ENCODE data around the gene MRPL1. TPM values are rescaled to one million over a fixed set of nuclear protein-coding genes. Genes with fewer than 3 reads are reported as not detected.

MRPL1 gene
- total and polyA plus RNA-seq, 9 of the 15 experiments (the other 6 are each of a cell fraction or from before 2014, with no cell fraction given): 38.4 to 75.7 (median 63.7) TPM

- no peak for ATAC-seq
- BruUV-seq (replicated peaks): no TSS peak
- Histone ChIP-seq H3K27me3 (ENCODE audit: control insufficient read depth in 2 of 2, insufficient read depth in 2 of 2, low read length in 2 of 2) (no peaks in the 10 kb centered on the region), H3K79me2 (ENCODE audit: control insufficient read depth, insufficient read depth, low read length) (no peaks in the 10 kb centered on the region), H3K36me3 (ENCODE audit: control insufficient read depth, insufficient read depth, low read length) (no peaks in the 10 kb centered on the region), H3K4me3 (no peak overlapping the region), H3K27ac (ENCODE audit: extremely low read depth, low read depth, low read length) (no peak overlapping the region), H3K9ac (ENCODE audit: insufficient read depth in 1 of 2, low read depth in 2 of 2, low read length in 2 of 2) (no peak overlapping the region), H2AFZ (ENCODE audit: low read depth, low read length) (no peak overlapping the region; the same call in 1 of the 2 replicates), H4K20me1 (replicated peaks; ENCODE audit: control insufficient read depth, insufficient read depth, low read length) (no peaks in the 10 kb centered on the region), H3K4me2 (ENCODE audit: insufficient read depth, low read length) (no peak overlapping the region), H3K9me3 (replicated peaks; ENCODE audit: control insufficient read depth, insufficient read depth, low read depth, low read length) (no peaks in the 10 kb centered on the region), H3K9me1 (ENCODE audit: control insufficient read depth, insufficient read depth, low read length) (no peaks in the 10 kb centered on the region), H3K4me1 (replicated peaks in 1 of 2; ENCODE audit: control insufficient read depth in 2 of 2, insufficient read depth in 2 of 2, low read length in 2 of 2) (no peaks in the 10 kb centered on the region)
- in situ Hi-C loops (cut with MboI) (no loop called here), intact Hi-C loops (cut with micrococcal nuclease) (no loop called here)
- DNase-seq (ENCODE audit: extremely low read depth in 1 of 4, low spot score in 3 of 4): no peak
- WGBS (ENCODE audit: insufficient coverage, low coverage, missing lambda C conversion rate): 57% methylated on average over 6 of the region's 6 CpGs
- TF ChIP-seq NFIC (IDR thresholded peaks at IDR 0.05) (no peak), PRDM10 (IDR thresholded peaks at IDR 0.05; ENCODE audit: partially characterized antibody) (peak; percentile 37)
- no peak for FAIRE-seq
- CTCF ChIA-PET (ENCODE audit: low intra/inter-chr PET ratio): no interaction called here
- POLR2A ChIA-PET: interaction anchor here (0.6 kb wide), 1 partner anchor 13 kb away, joined by 3 read pairs; no protein-coding TSS in a partner anchor
Measured at GRCh38 chr4:77848508-77848907, 14.1 kb upstream of the MRPL1 start.

Data from K562 (cell line).